HEK293 (cell line): ENCODE measurements around the gene PBX2.

Experiments
- BCL11B ChIP-seq: fragments of 450-650 bp; formaldehyde crosslinking; IDR thresholded peaks from 2 replicates; pipeline ENCODE4 v1.5.1; 2016; ENCODE audit warnings: low read depth, missing biosample characterization, missing genetic modification characterization
- KLF8 ChIP-seq: fragments of 450-650 bp; formaldehyde crosslinking; IDR thresholded peaks from 2 replicates; pipeline ENCODE4 v1.5.1; 2016; ENCODE audit warnings: missing biosample characterization, missing genetic modification characterization
- PATZ1 ChIP-seq: fragments of 450-650 bp; formaldehyde crosslinking; IDR thresholded peaks from 2 replicates; pipeline ENCODE4 v1.5.1; 2016; ENCODE audit warnings: missing biosample characterization, missing genetic modification characterization
- ZBTB11 ChIP-seq: fragments of 450-650 bp; formaldehyde crosslinking; conservative IDR thresholded peaks from 2 replicates; pipeline ENCODE4 v1.5.1; 2016; ENCODE audit warnings: low read depth, missing biosample characterization, missing genetic modification characterization
- ZBTB8A ChIP-seq: fragments of 450-650 bp; formaldehyde crosslinking; IDR thresholded peaks from 2 replicates; pipeline ENCODE4 v1.5.1; 2016; ENCODE audit warnings: missing biosample characterization, missing genetic modification characterization
- ZEB2 ChIP-seq: fragments of 450-650 bp; formaldehyde crosslinking; IDR thresholded peaks from 2 replicates; pipeline ENCODE4 v1.5.1; 2016; ENCODE audit warnings: missing biosample characterization, missing genetic modification characterization
- ZIC2 ChIP-seq: fragments of 450-650 bp; formaldehyde crosslinking; IDR thresholded peaks from 2 replicates; pipeline ENCODE4 v1.5.1; 2016; ENCODE audit warnings: missing biosample characterization, missing genetic modification characterization
- ZNF112 ChIP-seq: fragments of 450-650 bp; formaldehyde crosslinking; IDR thresholded peaks from 2 replicates; pipeline ENCODE4 v1.5.0; 2017; ENCODE audit warnings: missing biosample characterization, missing genetic modification characterization
- ZNF211 ChIP-seq: fragments of 450-650 bp; formaldehyde crosslinking; IDR thresholded peaks from 2 replicates; pipeline ENCODE4 v1.5.1; 2016; ENCODE audit warnings: low read depth, missing biosample characterization, missing genetic modification characterization
- ZNF221 ChIP-seq: fragments of 450-650 bp; formaldehyde crosslinking; IDR thresholded peaks from 2 replicates; pipeline ENCODE4 v1.5.1; 2017; ENCODE audit warnings: missing biosample characterization, missing genetic modification characterization, borderline replicate concordance
- ZNF239 ChIP-seq: fragments of 450-650 bp; formaldehyde crosslinking; IDR thresholded peaks from 2 replicates; pipeline ENCODE4 v1.5.1; 2016; ENCODE audit warnings: missing biosample characterization, missing genetic modification characterization
- ZNF324 ChIP-seq: fragments of 450-650 bp; formaldehyde crosslinking; IDR thresholded peaks from 2 replicates; pipeline ENCODE4 v1.5.1; 2016; ENCODE audit warnings: missing biosample characterization, missing genetic modification characterization
- ZNF341 ChIP-seq: fragments of 450-650 bp; formaldehyde crosslinking; IDR thresholded peaks from 2 replicates; pipeline ENCODE4; 2016; ENCODE audit warnings: low read depth, missing biosample characterization, missing genetic modification characterization
- ZNF398 ChIP-seq: fragments of 450-650 bp; formaldehyde crosslinking; IDR thresholded peaks from 2 replicates; pipeline ENCODE4 v1.5.1; 2017; ENCODE audit warnings: missing biosample characterization, missing genetic modification characterization
- ZNF558 ChIP-seq: fragments of 450-650 bp; formaldehyde crosslinking; IDR thresholded peaks from 2 replicates; pipeline ENCODE4 v1.5.1; 2016; ENCODE audit warnings: missing biosample characterization, missing genetic modification characterization
- ZNF621 ChIP-seq: fragments of 450-650 bp; formaldehyde crosslinking; IDR thresholded peaks from 2 replicates; pipeline ENCODE4 v1.5.1; 2017; ENCODE audit warnings: missing biosample characterization, missing genetic modification characterization
- ZNF670 ChIP-seq: fragments of 450-650 bp; formaldehyde crosslinking; IDR thresholded peaks from 2 replicates; pipeline ENCODE4 v1.5.1; 2016; ENCODE audit warnings: missing biosample characterization, missing genetic modification characterization, low read depth
- ZNF776 ChIP-seq: fragments of 450-650 bp; formaldehyde crosslinking; IDR thresholded peaks from 2 replicates; pipeline ENCODE4 v1.5.0; 2017; ENCODE audit warnings: missing biosample characterization, missing genetic modification characterization, borderline replicate concordance
- ZNF791 ChIP-seq: fragments of 450-650 bp; formaldehyde crosslinking; IDR thresholded peaks from 2 replicates; pipeline ENCODE4 v1.5.1; 2016; ENCODE audit warnings: missing biosample characterization, missing genetic modification characterization
- ZNF830 ChIP-seq: fragments of 450-650 bp; IDR thresholded peaks from 2 replicates; pipeline ENCODE4 v1.5.0; 2018; ENCODE audit warnings: missing biosample characterization, missing genetic modification characterization, low read depth, mild to moderate bottlenecking, moderate library complexity
- ZSCAN30 ChIP-seq: fragments of 450-650 bp; IDR thresholded peaks from 2 replicates; pipeline ENCODE4 v1.5.1; 2018; ENCODE audit warnings: missing biosample characterization, mild to moderate bottlenecking, missing genetic modification characterization, moderate library complexity
- ZXDB ChIP-seq: fragments of 450-650 bp; formaldehyde crosslinking; IDR thresholded peaks from 2 replicates; pipeline ENCODE4 v1.5.1; 2016; ENCODE audit warnings: missing biosample characterization, missing genetic modification characterization
- TF ChIP-seq, protein P1 (sequence below): fragments of 450-650 bp; formaldehyde crosslinking; IDR thresholded peaks from 2 replicates; pipeline ENCODE4 v1.5.1; 2016; ENCODE audit warnings: missing biosample characterization, missing genetic modification characterization
- TF ChIP-seq, protein P2 (sequence below): fragments of 450-650 bp; formaldehyde crosslinking; IDR thresholded peaks from 2 replicates; pipeline ENCODE4 v1.5.1; 2016; ENCODE audit warnings: missing biosample characterization, missing genetic modification characterization
- TF ChIP-seq, protein P3 (sequence below): fragments of 450-650 bp; formaldehyde crosslinking; IDR thresholded peaks from 2 replicates; pipeline ENCODE4 v1.5.1; 2016; ENCODE audit warnings: missing biosample characterization, missing genetic modification characterization
- TF ChIP-seq, protein P4 (sequence below): fragments of 450-650 bp; formaldehyde crosslinking; IDR thresholded peaks from 2 replicates; pipeline ENCODE4 v1.5.1; 2016; ENCODE audit warnings: missing biosample characterization, missing genetic modification characterization

PBX2 gene

GRCh38 chr6:32177183-32177787, 12.7 kb downstream of the PBX2 start (continued):
- TF ChIP-seq ZNF776 (tag by site-specific recombination) = no peak
- peak; percentile 25; the same call in 1 of the 2 replicates for TF ChIP-seq ZNF324 (tag by site-specific recombination)
- TF ChIP-seq ZNF791 (tag by site-specific recombination) = no peak
- TF ChIP-seq ZBTB8A (tag by site-specific recombination) = peak; percentile 96
- TF ChIP-seq ZSCAN30 (tag by site-specific recombination) = peak; percentile 37; the same call in 1 of the 2 replicates
- no peak for TF ChIP-seq ZNF112 (tag by site-specific recombination)
- TF ChIP-seq ZNF211 (tag by site-specific recombination) = no peak
- no peak for TF ChIP-seq ZNF239
- no peak for TF ChIP-seq ZNF621 (tag by site-specific recombination)
- TF ChIP-seq ZNF558 (tag by site-specific recombination) = peak; percentile 53; the same call in 1 of the 2 replicates
- TF ChIP-seq ZXDB (tag by site-specific recombination) = peak; percentile 52; the same call in 1 of the 2 replicates
- TF ChIP-seq, protein P1, sequence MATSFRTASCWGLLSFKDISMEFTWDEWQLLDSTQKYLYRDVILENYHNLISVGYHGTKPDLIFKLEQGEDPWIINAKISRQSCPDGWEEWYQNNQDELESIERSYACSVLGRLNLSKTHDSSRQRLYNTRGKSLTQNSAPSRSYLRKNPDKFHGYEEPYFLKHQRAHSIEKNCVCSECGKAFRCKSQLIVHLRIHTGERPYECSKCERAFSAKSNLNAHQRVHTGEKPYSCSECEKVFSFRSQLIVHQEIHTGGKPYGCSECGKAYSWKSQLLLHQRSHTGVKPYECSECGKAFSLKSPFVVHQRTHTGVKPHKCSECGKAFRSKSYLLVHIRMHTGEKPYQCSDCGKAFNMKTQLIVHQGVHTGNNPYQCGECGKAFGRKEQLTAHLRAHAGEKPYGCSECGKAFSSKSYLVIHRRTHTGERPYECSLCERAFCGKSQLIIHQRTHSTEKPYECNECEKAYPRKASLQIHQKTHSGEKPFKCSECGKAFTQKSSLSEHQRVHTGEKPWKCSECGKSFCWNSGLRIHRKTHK (tag by site-specific recombination) = no peak
- TF ChIP-seq ZIC2 = no peak
- TF ChIP-seq PATZ1 (tag by site-specific recombination) = peak; percentile 70; the same call in 1 of the 2 replicates
- TF ChIP-seq, protein P2, sequence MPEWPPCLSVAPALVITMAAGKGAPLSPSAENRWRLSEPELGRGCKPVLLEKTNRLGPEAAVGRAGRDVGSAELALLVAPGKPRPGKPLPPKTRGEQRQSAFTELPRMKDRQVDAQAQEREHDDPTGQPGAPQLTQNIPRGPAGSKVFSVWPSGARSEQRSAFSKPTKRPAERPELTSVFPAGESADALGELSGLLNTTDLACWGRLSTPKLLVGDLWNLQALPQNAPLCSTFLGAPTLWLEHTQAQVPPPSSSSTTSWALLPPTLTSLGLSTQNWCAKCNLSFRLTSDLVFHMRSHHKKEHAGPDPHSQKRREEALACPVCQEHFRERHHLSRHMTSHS (tag by site-specific recombination) = no peak
- no peak; the same call in none of the 2 replicates for TF ChIP-seq ZEB2 (tag by site-specific recombination)
- no peak for TF ChIP-seq ZNF398 (tag by site-specific recombination)
- TF ChIP-seq ZNF830 (tag by site-specific recombination) = no peak
- no peak for TF ChIP-seq ZBTB11 (tag by site-specific recombination)
- TF ChIP-seq ZNF221 (tag by site-specific recombination) = no peak
- TF ChIP-seq ZNF341 (tag by site-specific recombination) = 0 out of 2 replicates have a peak, but pooled peaks have one; percentile 41
- no peak for TF ChIP-seq ZNF670 (tag by site-specific recombination)
- TF ChIP-seq KLF8 (tag by site-specific recombination) = peak; percentile 40
- TF ChIP-seq BCL11B = no peak
- TF ChIP-seq, protein P3, sequence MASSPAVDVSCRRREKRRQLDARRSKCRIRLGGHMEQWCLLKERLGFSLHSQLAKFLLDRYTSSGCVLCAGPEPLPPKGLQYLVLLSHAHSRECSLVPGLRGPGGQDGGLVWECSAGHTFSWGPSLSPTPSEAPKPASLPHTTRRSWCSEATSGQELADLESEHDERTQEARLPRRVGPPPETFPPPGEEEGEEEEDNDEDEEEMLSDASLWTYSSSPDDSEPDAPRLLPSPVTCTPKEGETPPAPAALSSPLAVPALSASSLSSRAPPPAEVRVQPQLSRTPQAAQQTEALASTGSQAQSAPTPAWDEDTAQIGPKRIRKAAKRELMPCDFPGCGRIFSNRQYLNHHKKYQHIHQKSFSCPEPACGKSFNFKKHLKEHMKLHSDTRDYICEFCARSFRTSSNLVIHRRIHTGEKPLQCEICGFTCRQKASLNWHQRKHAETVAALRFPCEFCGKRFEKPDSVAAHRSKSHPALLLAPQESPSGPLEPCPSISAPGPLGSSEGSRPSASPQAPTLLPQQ (tag by site-specific recombination) = peak; percentile 95
- TF ChIP-seq, protein P4, sequence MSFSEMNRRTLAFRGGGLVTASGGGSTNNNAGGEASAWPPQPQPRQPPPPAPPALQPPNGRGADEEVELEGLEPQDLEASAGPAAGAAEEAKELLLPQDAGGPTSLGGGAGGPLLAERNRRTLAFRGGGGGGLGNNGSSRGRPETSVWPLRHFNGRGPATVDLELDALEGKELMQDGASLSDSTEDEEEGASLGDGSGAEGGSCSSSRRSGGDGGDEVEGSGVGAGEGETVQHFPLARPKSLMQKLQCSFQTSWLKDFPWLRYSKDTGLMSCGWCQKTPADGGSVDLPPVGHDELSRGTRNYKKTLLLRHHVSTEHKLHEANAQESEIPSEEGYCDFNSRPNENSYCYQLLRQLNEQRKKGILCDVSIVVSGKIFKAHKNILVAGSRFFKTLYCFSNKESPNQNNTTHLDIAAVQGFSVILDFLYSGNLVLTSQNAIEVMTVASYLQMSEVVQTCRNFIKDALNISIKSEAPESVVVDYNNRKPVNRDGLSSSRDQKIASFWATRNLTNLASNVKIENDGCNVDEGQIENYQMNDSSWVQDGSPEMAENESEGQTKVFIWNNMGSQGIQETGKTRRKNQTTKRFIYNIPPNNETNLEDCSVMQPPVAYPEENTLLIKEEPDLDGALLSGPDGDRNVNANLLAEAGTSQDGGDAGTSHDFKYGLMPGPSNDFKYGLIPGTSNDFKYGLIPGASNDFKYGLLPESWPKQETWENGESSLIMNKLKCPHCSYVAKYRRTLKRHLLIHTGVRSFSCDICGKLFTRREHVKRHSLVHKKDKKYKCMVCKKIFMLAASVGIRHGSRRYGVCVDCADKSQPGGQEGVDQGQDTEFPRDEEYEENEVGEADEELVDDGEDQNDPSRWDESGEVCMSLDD = peak; percentile 58; the same call in 1 of the 2 replicates
